HG02970 (cell line): ENCODE results near the gene QSOX1.
A peak's percentile ranks its signal among the peaks of the same experiment; 100 is the strongest.

Experiments used
- ATAC-seq: cut with Tn5 transposase; IDR thresholded peaks from one replicate; pipeline ENCODE4 v1.9.1; 2021; ENCODE audit warnings: mild to moderate bottlenecking, moderate library complexity, moderate number of reproducible peaks; ENCODE audit not compliant: unreplicated experiment, low FRiP score

The QSOX1 gene

GRCh38 chr1:180145446-180145845 lies 9.2 kb upstream of the QSOX1 start:
- no peak for ATAC-seq

- no peak for ATAC-seq
Observed at GRCh38 chr1:180150982-180151381, 3.7 kb upstream of the QSOX1 start.

- no peak for ATAC-seq
Observed at GRCh38 chr1:180151508-180151907, 3.2 kb upstream of the QSOX1 start.

GRCh38 chr1:180152588-180152987 lies 2.1 kb upstream of the QSOX1 start:
- ATAC-seq: no peak

- no peak for ATAC-seq
Observed at GRCh38 chr1:180153032-180153431, 1.6 kb upstream of the QSOX1 start.

GRCh38 chr1:180154003-180154324 lies 705 bp upstream of the QSOX1 start:
- no peak for ATAC-seq

- peak; percentile 20 for ATAC-seq
Observed at GRCh38 chr1:180155182-180155682, 563 bp downstream of the QSOX1 start.

- no peak for ATAC-seq
Observed at GRCh38 chr1:180156201-180156600, 1.5 kb downstream of the QSOX1 start.

- ATAC-seq: no peak
Observed at GRCh38 chr1:180156631-180157091, 2.0 kb downstream of the QSOX1 start.

GRCh38 chr1:180157108-180157507 lies 2.4 kb downstream of the QSOX1 start:
- no peak for ATAC-seq

GRCh38 chr1:180157576-180158057 lies 2.9 kb downstream of the QSOX1 start:
- ATAC-seq: no peak

- no peak for ATAC-seq
Observed at GRCh38 chr1:180158149-180159147, 3.8 kb downstream of the QSOX1 start.

- no peak for ATAC-seq
Observed at GRCh38 chr1:180160357-180160756, 5.7 kb downstream of the QSOX1 start.

GRCh38 chr1:180163041-180163440 lies 8.4 kb downstream of the QSOX1 start:
- ATAC-seq: no peak

GRCh38 chr1:180165096-180165495 lies 10.4 kb downstream of the QSOX1 start:
- no peak for ATAC-seq

GRCh38 chr1:180165509-180166435 lies 11.1 kb downstream of the QSOX1 start:
- ATAC-seq: no peak

- no peak for ATAC-seq
Observed at GRCh38 chr1:180166436-180166800, 11.7 kb downstream of the QSOX1 start.

- no peak for ATAC-seq
Observed at GRCh38 chr1:180167021-180167701, 12.5 kb downstream of the QSOX1 start.

- no peak for ATAC-seq
Observed at GRCh38 chr1:180167721-180168467, 13.2 kb downstream of the QSOX1 start.
